Ovary (tissue), 10 donors: ENCODE measurements around the gene CISD3. TPM values are rescaled to one million over a fixed set of nuclear protein-coding genes. Genes with fewer than 3 reads are reported as not detected.
A peak's percentile ranks its signal among the peaks of the same experiment; 100 is the strongest.

Experiments used
- DNase-seq, 5 donors: peaks; one replicate each; pipeline ENCODE4 v3.0.0-alpha.2; 2019 to 2020
- H3K27ac ChIP-seq, 2 donors: fragments of 200-600 bp; one replicate each; pipeline versions ENCODE4 v1.5.1 to v1.8.0; 2019 to 2022
- H3K27me3 ChIP-seq: fragments of 200-600 bp; one replicate; pipeline ENCODE4 v1.8.0; 2022
- H3K36me3 ChIP-seq: fragments of 200-600 bp; sonication (generic); one replicate; pipeline ENCODE4 v1.5.1; 2019
- H3K4me1 ChIP-seq: one replicate; pipeline ENCODE4 v1.8.1; 2013; ENCODE audit warnings: mild to moderate bottlenecking, moderate library complexity; ENCODE audit not compliant: insufficient read depth
- H3K4me3 ChIP-seq: fragments of 200-600 bp; sonication (generic); one replicate; pipeline ENCODE4 v1.5.1; 2017
- H3K9me3 ChIP-seq, 2 donors: fragments of 200-600 bp in 1 of 2; sonication (generic) in 1 of 2; one replicate each; pipeline versions ENCODE4 v1.5.1 to v1.8.1; 2013 to 2019; ENCODE audit warnings: mild to moderate bottlenecking in 1 of 2, moderate library complexity in 1 of 2
- EP300 ChIP-seq: sonication (generic); formaldehyde crosslinking; IDR thresholded peaks from one replicate; pipeline ENCODE4 v1.6.1; 2017; ENCODE audit warnings: antibody characterized with exemption
- POLR2A ChIP-seq: fragments of 450-650 bp; IDR thresholded peaks from one replicate; pipeline ENCODE4 v1.6.1; 2017; ENCODE audit warnings: antibody characterized with exemption, mild to moderate bottlenecking, moderate library complexity
- WGBS, 3 donors: extraction: QIAGEN DNeasy Blood & Tissue Kit in 1 of 3; methylation state at CpG; one replicate each; pipeline versions ENCODE4 v1.1.5 to v1.1.7; 2013 to 2017; 5-methylcytosine and 5-hydroxymethylcytosine counted together
- intact Hi-C, 4 donors: fragments of 100-400 bp; cut with DNase I; formaldehyde crosslinking; loops; one replicate each; pipeline versions ENCODE4 v1.11.0 to v1.15.1; 2022 to 2023
- long read RNA-seq, 3 donors: library from polyadenylated mRNA in 2 of 3; unstranded in 2 of 3; transcript quantifications; one replicate each; pipeline ENCODE4 v2.0.0 and lab custom pipeline, GENCODE V29; 2021 to 2026
- polyA plus RNA-seq, 2 donors: library from polyadenylated mRNA; stranded (reverse); fragments of 200-250 nt in 1 of 2; fragments of 350-450 nt in 1 of 2; fragmentation: Illumina TruSeq in 1 of 2; extraction: RNeasy Lipid Tissue Mini Kit (QIAGEN cat#74804) in 1 of 2; gene quantifications; one replicate each; pipeline ENCODE4 v1.2.3, GENCODE V29; 2013 to 2014
- total RNA-seq, 7 donors: library from RNA; depleted of rRNA in 2 of 7; stranded (reverse); fragments of >200 nt in 2 of 7; fragmentation: NEBNext Ultra II Directional in 3 of 7; extraction: Animal tissue kit (Norgen Biotek cat#: 25700) in 3 of 7; gene quantifications; one replicate each; pipeline versions ENCODE4 v1.1.0 to v1.2.4, GENCODE V29; 2016 to 2023
- TF ChIP-seq, protein P1 (sequence below), 3 donors: fragments of 450-650 bp in 2 of 3; fragments of 200-600 bp in 1 of 3; IDR thresholded peaks; one replicate each; pipeline versions ENCODE4 v1.5.1 to v1.8.0; 2016 to 2022; ENCODE audit warnings: antibody characterized with exemption in 3 of 3, mild to moderate bottlenecking in 1 of 3
- donor health status: DM: no; HTN: no; CAD: no; lungs with moderate emphysema.
- donor health status: DM: no; HTN: no; CAD: no.
- donor health status: Bipolar disorder and iron deficiency.
- donor health status: DM: yes; HTN: yes; CAD: no.
- donor health status: DM: no; HTN: no; CAD: no.
- donor health status: DM: yes; HTN: yes; CAD: no.

CISD3 gene, protein sequence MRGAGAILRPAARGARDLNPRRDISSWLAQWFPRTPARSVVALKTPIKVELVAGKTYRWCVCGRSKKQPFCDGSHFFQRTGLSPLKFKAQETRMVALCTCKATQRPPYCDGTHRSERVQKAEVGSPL
- total RNA-seq (10 to 100 TPM in 5 of 7 donors, 1 to 10 TPM in 2; 6.2 to 31.1 (median 24.4) TPM), polyA plus RNA-seq (10 to 100 TPM in 1 of 2 donors, 1 to 10 TPM in 1; 6.6 to 18.4 TPM)
- long read RNA-seq, donor 1, transcript CISD3-206 (3 exons, 2,326 nt), result minor isoform, 8 of 43 reads
- long read RNA-seq, donor 1, transcript CISD3-204 (4 exons, 2,074 nt), result major isoform, 22 of 43 reads
- long read RNA-seq, donor 1, partial matches to known transcripts, result 0 of 43 reads
- long read RNA-seq, donor 1, other reads (novel, unspliced or antisense), result 11 of 43 reads
- long read RNA-seq, donor 2, transcript CISD3-204 (4 exons, 2,074 nt), result major isoform, 13 of 14 reads
- long read RNA-seq, donor 2, partial matches to known transcripts, result 0 of 14 reads
- long read RNA-seq, donor 2, other reads (novel, unspliced or antisense), result 0 of 14 reads
- long read RNA-seq, donor 3, transcript CISD3-204 (4 exons, 2,074 nt), result major isoform, 34 of 48 reads
- long read RNA-seq, donor 3, transcript CISD3-206 (3 exons, 2,326 nt), result minor isoform, 7 of 48 reads
- long read RNA-seq, donor 3, partial matches to known transcripts, result 7 of 48 reads
- long read RNA-seq, donor 3, other reads (novel, unspliced or antisense), result 0 of 48 reads

DNA sequence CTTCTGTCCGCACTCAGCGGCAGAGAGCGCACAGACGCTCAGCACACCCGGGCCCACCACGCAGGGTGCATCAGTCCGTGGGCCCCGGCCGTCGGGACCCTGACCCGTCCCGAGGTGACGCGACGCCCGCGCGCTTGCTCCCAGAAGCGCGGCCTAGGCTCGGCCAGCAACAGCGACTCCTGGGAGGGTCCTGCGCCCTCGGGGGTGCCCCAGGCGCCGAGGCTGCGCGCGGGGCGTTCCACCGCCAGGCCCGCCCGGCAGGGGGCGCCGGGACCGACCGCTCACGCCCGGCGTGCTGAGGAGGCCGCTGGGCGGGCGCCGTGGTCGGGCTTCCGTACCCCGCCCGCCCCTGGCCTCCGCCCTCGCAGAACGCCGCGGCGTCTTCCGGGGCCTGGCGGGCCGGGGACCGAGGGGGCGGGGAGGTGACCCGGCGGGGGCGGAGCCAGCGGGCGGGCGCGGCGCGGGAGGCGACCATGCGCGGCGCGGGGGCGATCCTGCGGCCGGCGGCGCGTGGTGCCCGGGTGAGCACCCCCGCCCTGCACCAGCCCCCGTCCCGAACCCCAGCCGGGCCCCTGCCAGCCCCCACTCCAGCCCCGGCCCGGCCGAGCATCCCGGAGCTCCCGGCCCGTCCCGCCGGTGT lies at the start of gene CISD3:
TSS of gene CISD3 (plus strand) at position 456 of the 640 bp plus-strand sequence. CDS start at position 474, 18 bp downstream.
- H3K4me3 ChIP-seq, result peak within 1 kb of the TSS; percentile 42
- 0 to 1% (median 0%) methylated on average over 36 to 92 of the region's 92 CpGs for WGBS, 3 donors
- peak within 1 kb of the TSS; percentile 70 to 74 for H3K27ac ChIP-seq
- no peaks in the 10 kb centered on the region for H3K27me3 ChIP-seq
- intact Hi-C loops, result loop anchor here in 1 of 4 donors (5.0 kb wide), 1 partner anchor 38 kb away; no protein-coding TSS in a partner anchor
- no peaks in the 10 kb centered on the region for H3K9me3 ChIP-seq
- H3K4me1 ChIP-seq, result peaks cover 6% of the 10 kb centered on the region
- TF ChIP-seq, protein P1, sequence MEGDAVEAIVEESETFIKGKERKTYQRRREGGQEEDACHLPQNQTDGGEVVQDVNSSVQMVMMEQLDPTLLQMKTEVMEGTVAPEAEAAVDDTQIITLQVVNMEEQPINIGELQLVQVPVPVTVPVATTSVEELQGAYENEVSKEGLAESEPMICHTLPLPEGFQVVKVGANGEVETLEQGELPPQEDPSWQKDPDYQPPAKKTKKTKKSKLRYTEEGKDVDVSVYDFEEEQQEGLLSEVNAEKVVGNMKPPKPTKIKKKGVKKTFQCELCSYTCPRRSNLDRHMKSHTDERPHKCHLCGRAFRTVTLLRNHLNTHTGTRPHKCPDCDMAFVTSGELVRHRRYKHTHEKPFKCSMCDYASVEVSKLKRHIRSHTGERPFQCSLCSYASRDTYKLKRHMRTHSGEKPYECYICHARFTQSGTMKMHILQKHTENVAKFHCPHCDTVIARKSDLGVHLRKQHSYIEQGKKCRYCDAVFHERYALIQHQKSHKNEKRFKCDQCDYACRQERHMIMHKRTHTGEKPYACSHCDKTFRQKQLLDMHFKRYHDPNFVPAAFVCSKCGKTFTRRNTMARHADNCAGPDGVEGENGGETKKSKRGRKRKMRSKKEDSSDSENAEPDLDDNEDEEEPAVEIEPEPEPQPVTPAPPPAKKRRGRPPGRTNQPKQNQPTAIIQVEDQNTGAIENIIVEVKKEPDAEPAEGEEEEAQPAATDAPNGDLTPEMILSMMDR (IDR thresholded peaks at IDR 0.05), result peak; percentile 47 to 98 (median 97)
- TF ChIP-seq POLR2A, result peak; percentile 19
- TF ChIP-seq EP300, result no peak
- no peaks in the 10 kb centered on the region for H3K36me3 ChIP-seq
- peak; percentile 83 to 90 (median 88) for DNase-seq

DNA sequence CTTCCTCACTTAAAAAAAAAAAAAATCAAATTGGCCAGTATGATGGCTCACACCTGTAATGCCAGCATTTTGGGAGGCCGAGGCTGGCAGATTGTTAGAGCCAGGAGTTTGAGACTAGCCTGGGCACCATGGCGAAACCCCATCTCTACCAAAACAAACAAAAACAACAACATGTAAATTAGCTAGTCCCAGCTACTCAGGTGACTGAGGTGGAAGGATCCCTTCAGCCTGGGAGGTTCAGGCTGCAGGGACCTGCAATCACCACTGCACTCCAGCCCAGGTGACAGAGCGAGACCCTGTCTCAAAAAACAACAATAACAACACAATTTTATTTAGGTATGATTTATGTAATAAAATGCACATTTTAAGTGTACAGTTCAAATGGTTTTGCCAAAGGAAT lies 49.0 kb upstream of the CISD3 start:
- Histone ChIP-seq H3K27ac (no peak overlapping the region), H3K36me3 (no peaks in the 10 kb centered on the region), H3K4me3 (no peak overlapping the region), H3K4me1 (no peaks in the 10 kb centered on the region), H3K27me3 (no peaks in the 10 kb centered on the region), H3K9me3 (no peaks in the 10 kb centered on the region)
- TF ChIP-seq, protein P1 (IDR thresholded peaks at IDR 0.05), result no peak
- TF ChIP-seq EP300 (no peak), POLR2A (no peak)
- DNase-seq, result no peak
- intact Hi-C loops, result loop anchor here in 1 of 4 donors (2.0 kb wide), 1 partner anchor 20 kb away; no protein-coding TSS in a partner anchor
- 80 to 87% (median 85%) methylated on average over 3 of the region's 3 CpGs for WGBS, 3 donors

DNA sequence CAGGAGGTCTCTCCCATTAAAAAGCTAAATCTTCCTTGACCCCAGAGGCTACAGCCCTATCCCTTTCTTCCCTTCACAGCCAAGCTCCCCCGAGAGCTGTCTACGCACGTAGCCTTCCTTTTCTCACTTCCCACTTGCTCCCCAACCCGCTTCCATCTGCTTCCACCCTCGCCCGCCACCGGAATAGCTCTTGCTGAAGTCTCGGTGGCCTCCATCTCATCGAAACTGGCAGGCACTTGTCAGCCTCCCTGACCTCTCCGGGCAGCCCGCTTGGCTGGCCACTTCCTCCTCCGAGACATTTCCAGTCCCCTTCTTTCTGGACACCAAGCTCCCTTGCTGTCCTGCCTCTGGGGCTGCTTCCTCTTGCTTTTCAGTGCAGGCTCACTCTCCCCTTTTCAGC lies 44.6 kb upstream of the CISD3 start:
- H3K4me3 ChIP-seq, result no peak overlapping the region
- DNase-seq, result no peak
- no peaks in the 10 kb centered on the region for H3K36me3 ChIP-seq
- H3K27me3 ChIP-seq, result no peaks in the 10 kb centered on the region
- 75 to 88% (median 86%) methylated on average over 12 of the region's 12 CpGs for WGBS, 3 donors
- intact Hi-C loops, result no loop called here
- no peak for TF ChIP-seq POLR2A
- TF ChIP-seq EP300, result no peak
- H3K9me3 ChIP-seq, result no peaks in the 10 kb centered on the region
- no peaks in the 10 kb centered on the region for H3K4me1 ChIP-seq
- H3K27ac ChIP-seq, result no peak overlapping the region

DNA sequence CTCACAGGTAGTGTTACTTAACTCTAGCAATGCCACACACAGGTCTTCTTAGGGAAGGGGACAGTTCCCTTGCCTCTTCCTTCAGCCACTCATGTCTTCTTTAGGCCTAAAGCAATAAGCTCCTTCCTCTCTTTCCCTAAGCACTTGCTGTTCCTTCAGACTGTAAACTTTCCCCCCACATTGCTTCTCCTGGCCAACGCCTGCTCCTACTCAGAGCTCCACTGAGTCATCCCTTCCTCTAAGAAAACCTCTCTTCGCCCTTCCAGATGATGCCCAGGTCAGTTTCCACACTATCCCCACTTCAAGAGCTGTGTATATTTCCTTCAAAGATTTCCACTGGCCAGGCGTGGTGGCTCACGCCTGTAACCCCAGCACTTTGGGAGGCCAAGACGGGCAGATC lies 42.9 kb upstream of the CISD3 start:
- no peaks in the 10 kb centered on the region for H3K36me3 ChIP-seq
- intact Hi-C loops, result no loop called here
- no peaks in the 10 kb centered on the region for H3K9me3 ChIP-seq
- no peaks in the 10 kb centered on the region for H3K4me1 ChIP-seq
- no peak overlapping the region for H3K4me3 ChIP-seq
- WGBS, 3 donors, result 73 to 78% (median 74%) methylated on average over 5 of the region's 5 CpGs
- TF ChIP-seq POLR2A (no peak), EP300 (no peak)
- TF ChIP-seq, protein P1 (IDR thresholded peaks at IDR 0.05), result no peak
- no peaks in the 10 kb centered on the region for H3K27me3 ChIP-seq
- H3K27ac ChIP-seq, result no peak overlapping the region
- no peak for DNase-seq
